IPS-NIHi11 (cell line): ENCODE measurements around the gene MARCHF10.
"Not testable (repeated sequence)": the region's sequence is repeated elsewhere in the genome, so short reads cannot be mapped to it uniquely, and the experiment has no call there.

Source experiments
- DNase-seq: peaks from one replicate; pipeline ENCODE4 v3.0.0; 2012; ENCODE audit warnings: mixed read lengths, low spot score

The MARCHF10 gene

DNA sequence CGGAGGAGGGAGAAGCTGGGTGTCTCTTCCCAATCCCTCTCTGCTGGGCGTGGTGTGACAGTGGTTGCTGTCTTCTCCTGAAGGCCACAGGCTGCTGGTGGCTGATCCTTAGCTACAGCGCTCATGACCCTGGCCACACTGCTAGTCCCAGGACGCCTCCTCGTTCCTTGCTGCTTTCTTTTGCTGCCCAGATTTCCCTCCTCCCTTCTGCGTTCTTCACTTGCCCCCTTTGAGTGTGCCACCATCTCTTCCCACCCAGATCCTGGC is 90.6 kb downstream of the MARCHF10 start:
- no peak for DNase-seq

DNA sequence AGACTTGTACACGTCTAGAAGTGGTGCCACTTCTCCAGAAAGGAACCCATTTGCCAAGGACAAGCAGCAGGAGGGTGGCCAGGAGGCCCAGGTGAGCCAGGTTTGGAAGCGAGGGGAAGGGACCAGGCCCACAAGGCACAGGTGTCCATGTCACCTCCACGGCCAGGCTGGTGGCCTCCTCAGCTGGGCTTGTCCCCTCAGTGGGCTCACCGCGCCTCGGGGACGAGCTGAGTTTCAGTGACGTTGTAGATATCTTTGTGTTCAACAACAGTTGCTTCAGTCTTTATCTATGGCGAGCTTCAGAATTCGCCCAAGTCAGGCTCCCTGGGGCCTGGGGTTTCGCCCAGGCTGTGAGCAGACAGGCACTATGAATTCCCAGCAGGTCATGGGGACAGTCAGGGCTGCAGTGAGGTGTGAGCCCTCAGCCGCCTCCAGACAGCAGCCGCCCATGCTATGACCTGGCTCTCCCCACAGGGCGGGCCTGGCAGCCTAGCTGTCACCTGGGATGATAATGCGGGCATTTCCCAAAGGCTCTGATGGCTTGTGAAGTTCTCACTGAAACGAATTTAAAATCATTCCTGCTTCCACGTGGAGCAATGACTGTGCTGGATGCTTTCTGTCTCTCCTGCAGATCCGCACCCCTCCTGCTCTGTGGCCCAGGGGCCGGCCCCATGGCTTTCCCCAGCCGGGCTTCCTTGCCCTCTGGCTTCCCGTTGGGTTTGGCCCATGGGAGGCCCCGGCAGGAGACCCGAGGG is 91.1 kb downstream of the MARCHF10 start:
- DNase-seq = no peak

DNA sequence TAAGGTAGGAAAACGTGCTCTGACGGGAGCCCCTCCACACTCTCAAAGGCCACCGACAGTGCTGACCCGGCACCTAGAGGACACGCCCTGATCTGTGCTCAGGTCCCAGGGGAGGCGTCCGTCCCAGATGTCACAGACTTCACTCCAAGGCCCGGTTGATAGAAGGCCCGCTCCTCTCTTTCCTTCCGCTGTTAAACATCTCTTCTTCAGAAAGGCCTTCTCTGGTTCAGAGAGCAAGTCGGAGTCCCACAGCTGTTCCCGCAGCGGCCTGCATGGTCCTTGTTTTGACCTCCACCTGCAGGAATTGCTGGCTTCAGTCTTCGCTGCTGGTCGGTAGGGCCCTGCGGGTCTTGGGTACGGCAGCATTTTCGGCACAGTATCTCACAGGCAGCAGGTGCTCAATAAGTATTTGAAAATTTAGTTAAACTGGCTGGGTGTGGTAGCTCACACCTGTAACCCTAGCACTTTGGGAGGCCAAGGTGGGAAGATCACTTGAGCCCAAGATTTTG is 92.2 kb downstream of the MARCHF10 start:
- DNase-seq = no peak

DNA sequence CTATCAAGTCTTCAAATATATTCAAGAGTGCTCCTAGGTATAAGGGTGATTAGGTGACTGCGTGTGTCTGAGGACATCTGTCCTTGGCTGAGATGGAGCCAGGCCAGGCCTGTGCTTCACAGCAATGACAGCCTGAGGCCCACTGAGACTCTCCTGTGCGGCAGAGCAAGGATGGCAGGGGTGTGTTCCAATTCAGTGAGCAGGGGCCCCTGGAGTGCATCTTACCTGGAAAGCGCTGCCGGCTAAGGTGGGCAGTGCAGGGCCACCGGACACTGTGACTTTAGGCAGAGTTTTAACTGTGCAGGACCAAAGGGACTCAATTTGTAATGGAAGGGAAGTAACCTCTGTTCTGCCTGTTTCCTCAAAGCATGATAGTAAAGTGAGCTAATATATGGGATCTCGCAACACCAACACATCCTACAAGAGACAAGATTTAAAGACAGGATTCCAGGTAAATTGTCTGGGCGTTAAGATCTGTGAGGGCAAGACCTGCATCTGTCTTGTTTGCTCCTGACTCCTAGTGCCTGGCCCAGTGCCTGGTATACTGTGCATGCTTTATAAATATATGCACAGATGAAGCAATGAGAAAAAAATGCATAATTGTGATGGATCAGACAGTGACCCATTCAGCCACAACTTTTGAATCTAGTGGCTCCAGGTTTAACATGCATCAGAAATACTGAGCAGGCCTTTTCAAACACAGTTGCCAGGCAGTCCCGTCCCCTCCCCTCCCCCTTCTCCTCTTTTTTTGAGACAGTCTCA is 93.9 kb downstream of the MARCHF10 start:
- DNase-seq = no peak

DNA sequence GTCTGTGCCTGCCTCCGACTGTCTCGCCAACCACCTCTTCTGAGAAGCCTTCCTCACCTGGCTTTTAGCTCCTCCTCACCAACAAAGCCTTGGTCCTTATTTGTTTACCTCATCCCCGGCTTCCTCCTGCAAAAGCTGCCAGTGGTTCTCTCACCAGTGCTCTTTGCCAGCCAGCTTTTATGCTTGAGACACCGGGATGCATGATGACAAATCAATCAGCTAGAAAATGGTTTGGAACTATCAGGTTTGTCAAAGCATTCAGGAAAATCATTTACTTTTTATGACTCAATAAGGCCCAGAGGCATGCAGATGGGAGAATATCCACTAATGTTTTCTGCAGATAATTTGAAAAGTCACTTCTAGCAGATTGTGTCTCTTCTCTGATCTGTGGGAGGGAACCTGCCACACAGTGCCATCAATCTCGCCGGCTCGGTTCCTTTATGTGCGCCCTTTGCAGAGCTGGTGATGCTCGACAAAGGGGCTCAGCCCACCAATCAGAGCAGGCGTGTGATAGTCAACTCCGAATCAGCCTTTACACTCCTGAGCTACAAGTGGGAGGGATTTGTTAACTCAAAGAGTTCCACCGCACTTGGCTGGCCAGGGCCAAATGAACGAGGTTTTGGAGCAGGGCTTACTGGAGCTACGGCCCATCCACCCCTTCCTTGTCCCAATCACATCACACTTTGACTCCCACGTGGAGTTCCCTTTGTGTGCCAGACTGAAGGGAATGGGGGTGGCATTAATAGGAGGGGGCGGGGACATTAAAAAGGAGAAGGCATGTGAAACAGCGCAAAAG is 94.8 kb downstream of the MARCHF10 start:
- DNase-seq = no peak

DNA sequence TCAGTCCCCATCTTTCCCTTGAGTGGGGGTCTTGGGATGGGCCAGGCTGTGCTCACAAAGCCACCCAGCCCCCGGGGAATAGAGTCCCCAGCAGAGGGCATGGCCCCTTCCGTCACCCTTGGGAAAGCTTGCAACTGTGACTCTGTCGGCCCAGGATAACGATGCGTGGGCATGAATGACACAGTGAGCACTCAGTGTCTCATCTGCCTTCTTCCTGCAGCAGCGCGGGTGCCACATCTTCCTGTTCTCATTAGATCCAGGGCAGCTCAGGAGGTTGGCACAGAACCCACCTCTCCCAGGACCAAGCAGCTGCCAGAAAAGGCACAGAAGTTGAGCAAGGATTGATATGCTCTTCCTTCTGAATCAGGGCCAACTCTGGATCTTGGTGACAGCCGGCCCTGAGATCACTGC is 95.9 kb downstream of the MARCHF10 start:
- no peak for DNase-seq

DNA sequence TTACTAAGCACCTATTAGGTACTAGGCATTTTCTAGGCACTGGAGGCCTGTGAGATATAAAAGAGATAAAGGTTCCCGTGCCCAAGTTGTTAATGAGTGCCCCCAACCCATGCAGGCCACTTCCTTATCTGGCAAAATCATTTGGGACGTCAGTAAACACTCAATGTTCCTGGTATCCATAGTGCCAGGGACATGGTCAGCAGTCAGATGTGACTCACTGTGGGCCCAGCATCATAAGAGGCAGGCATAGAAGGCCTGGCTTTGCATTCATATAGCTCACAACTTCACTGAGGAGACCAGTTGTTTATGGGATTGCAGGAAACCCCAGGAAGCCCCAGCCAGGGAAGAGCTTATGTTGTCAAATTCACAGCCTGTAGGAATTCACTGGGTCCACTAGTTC is 99.5 kb downstream of the MARCHF10 start:
- DNase-seq = no peak

DNA sequence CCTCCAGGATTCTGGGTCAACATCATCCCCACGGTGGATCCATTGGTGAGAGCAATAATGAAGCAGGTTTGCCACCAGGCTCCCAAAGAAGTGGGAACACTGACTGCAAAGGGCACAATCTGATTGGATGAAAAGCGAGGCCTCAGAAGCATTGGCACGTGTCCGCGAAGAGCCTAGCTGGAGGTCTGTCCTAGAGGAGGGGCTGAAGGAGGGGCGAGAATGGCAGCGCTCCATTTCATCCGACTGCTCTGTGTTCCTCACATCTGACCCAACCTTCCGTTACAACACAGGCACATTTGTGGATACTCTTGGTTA is 100.7 kb downstream of the MARCHF10 start:
- no peak for DNase-seq

DNA sequence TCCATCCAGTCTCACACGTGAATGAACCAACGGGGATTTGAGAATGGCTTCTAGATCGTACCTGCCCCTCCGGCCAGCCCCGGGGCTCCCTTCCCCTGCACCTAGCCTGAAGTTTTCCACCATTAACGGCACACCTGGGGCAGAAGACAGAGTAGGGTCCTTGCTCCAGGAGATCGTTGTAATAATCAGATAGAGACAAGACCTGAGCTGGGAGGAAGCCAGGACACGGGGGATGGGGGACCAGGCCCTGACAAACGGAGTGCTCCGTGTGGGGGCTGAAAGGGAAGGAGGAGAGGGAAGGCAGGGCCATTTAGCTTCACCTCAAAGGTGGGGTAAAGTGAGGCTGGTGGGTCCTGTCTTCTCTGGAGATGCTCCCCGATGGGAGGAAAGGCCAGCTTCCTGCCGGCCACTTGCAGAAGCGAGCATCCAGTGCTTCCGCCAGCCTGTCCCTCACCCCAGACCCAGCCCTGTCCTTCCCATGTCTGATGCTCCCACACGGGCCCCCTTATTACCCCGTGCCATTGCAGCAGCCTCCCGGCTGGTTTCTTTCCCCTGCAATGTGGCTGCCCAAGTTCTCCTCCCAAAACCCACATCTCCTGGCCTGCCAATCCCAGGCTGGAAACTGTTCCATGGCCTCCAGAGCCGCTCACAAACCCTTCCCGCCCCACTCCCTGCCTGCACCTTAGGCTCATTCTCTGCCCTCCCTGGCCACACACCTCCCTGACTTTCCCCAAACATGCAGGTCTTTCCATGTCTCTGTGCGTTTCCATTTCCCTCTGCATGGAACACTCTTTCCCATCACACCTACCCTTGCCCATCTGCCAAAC is 101.3 kb downstream of the MARCHF10 start:
- DNase-seq = no peak

DNA sequence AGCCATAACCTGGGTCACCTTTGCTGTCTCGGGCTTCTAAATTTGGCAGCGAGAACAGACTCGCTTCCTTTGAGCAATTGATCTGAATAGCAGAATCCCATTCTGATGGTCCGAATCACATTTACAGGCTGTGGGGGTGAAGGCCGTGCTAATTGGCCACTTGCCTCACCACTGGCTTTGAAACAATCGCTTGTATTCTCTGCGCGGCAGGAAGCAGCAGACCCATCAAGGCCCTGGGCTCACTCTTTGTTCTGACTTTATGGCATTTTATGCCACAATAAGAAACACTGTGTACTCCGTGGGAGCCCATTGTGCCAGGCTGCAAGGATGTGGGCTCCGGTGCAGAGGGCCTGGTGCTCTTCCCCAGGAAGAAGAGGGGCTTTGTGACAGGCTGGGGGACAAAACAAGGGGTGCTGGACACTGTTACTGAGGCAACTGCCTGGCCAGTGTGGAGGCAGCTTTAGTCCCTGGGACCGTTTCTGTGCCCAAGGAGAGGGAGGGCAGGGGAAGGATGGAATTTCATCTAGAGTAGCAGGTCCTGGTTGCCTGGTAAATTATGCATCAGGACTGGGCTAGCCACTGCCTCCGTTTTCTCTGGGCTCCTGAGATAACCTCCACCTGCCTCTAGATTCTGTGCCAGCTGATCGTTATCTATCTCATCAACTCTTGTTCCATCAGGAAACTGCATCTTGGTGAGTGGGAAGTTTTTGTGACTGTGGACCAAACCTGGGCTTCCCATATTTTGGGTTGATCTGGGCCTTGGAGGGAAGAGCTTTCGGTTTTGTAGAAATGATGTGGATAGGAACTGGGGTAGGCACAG is 102.1 kb downstream of the MARCHF10 start:
- no peak for DNase-seq

DNA sequence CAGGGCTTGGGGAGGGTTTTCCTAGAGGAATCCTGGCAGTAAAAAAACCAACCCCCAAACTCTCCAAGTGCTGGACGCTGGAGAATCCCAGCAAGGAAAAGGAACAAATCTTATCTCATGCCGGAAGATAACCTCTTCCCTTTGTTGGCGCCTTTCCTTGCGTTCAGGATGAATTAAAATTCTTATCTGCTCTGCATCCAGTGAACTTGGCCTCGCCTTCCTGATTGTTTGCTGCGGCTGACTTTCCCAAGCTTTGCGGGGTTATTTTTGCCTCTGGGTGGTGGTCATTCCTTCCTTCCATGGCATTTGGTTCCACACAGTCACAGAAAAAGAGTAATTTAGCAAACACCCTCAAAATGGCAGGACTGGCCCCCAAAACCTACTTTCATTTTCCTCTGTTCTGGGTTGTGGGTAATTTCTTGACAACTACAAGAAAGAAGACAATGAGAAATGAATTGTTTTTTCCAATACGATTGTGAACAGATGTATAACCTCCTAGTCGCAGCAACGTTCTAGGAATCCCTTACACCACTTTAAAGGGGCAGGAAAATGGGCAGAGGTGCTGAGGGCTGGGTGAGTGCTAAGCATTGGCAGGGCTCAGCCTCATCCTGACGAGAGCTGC is 102.8 kb downstream of the MARCHF10 start:
- DNase-seq = no peak

DNA sequence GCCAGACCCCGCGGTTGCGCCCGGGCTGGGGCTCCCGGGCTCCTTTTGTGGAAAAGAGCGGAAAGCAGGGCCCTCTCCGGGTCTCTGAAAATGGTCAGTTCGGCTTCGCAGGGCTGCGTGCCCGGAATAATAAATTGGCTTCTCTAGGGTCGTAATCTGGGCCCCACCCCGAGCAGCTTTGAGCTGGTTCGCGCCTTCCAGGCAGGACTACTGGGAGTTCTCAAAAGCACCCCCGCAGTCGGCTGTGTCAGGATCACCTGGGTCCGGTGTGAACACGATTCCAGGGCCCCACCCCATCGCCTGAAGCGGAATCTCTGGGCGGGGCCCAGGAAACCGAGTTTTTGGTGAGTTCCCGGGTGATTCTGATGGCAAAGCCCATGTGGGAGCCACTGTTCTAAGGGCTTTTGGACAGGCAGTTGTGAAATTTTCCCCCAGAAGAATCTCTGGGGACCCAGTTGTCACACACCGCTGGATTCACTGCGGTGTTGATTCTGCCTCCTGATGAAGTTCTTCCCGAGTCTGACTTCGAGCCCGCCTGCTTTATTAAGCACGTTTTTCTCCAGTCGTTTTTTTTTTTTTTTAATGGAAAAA is 103.6 kb downstream of the MARCHF10 start:
- DNase-seq = peak; percentile 49

DNA sequence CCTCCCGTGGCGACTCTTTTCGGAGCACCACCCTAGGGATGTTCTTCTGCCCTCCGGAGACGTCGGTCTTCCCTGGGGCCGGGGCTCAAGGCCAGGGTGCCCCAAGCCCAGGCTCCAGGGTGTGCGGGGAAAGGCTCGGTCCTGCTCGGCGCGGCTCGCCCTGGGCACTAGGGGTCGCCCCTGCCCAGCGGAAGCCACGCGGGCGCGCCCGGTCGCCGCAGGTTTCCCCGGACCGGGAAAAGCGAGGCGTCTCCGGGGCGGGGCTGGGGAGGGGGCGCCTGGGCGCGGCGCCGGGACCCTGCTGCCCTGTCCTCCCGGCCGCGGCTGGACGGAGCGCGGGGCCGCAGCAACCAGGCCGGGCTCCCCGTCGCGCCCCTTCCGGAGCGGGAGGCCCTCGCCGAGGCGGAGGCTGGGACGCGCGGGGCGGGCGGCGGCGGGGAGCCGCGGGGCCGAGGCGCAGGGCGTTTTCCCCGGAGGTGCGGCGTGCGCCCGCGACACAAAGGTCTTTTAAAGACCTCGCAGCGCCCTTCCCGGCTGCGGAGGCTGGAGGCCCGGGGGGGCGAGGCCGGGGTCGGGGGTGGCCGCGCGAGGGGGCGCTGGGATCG is 104.2 kb downstream of the MARCHF10 start:
- DNase-seq = peak; percentile 86

DNA sequence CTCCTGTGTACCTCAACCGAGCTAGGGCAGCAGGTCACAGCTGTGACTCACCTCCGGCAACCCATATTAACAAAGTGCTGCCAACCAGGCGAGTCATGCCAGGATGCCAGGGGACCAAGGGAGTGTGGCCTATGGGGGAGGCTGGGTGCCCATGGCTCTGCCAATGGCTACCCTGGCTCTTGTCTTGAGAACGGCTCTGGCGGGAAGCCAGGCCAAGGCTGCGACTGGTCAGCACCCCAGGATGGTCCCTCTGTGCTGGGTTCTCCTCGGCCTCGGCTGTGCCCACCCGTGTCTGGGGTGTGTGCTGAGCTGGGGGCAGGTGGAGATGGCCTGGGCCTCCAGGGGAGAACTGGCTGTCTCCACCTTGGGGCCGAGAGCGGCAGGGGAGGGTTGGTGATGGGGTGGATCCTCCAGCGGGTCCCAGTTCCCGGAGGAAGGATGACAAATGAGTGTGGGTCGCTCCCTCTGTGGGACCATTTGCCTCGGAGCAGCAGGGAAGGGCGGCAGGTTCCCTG is 104.8 kb downstream of the MARCHF10 start:
- no peak for DNase-seq

DNA sequence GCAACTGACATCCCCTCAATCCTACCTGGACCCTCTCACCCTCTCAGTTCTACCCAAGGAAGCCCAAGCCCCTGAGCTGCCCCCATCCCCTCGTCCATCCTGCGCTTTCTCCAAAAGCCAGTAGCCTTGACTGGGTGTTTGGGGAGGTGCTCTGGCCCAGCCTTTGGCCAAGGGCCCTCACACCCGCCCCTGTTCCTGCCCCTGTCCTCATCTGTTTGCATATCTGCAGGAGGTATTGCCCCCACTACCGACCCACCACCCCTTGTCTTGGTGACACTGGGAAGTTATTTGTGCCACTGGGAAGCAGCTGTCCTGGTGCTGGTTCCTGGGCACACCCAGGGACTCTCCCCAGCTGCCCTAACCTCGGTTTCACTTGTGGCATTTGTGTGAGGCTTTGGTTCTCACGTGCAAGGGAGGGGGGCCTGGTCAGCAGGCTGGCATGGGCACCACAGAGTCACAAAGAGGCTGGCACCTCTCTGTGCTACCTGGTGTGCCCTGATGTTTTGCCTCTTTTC is 105.3 kb downstream of the MARCHF10 start:
- DNase-seq = no peak

DNA sequence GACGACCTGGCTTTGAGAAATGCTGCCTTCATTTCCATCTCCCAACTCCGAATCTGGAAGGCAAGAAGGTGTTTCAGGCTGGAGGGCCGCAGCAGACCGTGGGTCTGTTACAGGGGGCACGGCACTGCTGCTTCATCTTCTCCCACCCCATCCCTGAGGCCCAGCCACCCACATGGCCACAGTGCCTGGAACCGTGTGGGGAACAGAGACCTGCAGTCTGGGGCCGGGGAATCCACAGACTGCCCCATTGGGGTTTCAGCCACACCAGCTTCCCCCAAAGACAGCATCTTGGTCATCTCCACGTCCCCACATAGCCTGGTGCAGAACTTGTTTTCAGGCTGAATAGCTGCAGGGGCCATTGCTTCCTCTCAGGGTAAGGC is 106.4 kb downstream of the MARCHF10 start:
- DNase-seq = no peak

DNA sequence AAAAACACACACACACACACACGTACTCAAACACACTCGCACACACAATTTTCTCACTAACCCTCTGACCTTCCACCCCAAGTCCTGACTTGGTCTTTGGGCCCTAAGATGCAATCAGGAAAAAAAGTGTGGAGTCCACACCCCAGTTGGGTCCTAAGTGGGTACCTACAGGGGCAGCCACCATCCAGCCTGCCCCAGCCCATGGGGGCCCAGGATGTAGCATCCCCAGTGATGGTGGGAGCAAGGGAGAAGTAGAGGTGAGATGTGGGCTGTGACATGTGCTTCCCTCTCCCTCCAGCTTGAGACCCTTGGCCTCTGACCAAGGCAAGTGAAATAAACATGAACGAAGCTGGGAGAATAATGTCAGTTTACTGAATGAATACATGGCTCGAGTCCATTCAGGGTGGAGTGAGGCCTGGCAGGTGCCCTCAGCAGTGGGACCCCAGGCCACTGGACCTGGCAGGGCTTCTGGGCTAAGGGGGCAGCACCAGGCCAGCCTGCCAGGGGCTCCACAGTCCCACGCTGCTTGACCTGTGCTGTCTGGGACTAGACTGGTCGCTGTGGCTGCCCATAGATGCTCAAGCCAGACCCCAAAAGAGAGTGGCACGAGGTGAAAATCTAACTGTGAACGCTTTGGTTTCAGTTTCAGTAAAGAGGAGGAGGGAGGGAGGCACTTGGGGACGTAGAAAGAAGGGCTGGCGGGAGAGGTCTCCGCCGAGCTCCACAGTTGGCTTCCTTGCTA is 107.0 kb downstream of the MARCHF10 start:
- no peak for DNase-seq

DNA sequence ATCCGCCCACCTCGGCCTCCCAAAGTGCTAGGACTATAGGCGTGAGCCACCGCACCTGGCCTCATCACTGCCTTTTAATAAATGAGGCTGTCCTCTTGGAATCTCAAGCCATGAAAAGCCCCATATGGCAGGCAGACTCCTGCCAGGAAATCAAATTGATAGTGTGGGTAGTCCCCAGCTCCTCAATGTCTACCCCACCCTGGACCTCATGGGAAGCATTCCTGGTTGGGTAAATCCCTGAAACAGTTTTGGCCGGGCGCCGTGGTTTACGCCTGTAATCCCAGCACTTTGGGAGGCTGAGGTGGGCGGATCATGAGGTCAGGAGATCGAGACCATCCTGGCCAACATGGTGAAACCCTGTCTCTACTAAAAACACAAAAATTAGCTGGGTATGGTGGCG is 109.7 kb downstream of the MARCHF10 start:
- not testable (repeated sequence) for DNase-seq
